ENCODE results near the gene FUS. TPM values are rescaled to one million over a fixed set of nuclear protein-coding genes. Genes with fewer than 3 reads are reported as not detected.

Gene FUS
- total and polyA plus RNA-seq, 9 of the 15 experiments (the other 6 are each of a cell fraction or from before 2014, with no cell fraction given), result 43.9 to 575 (median 87.2) TPM

Small RNA genes lying within 50 kb of the gene (small RNA-seq; reads per million reads assigned to genes)
- gene AC009088.4, result not detected
- gene NDUFA3P6, result not detected

Other genes starting within 250 kb of the FUS start
Only the 7 nearest of the 20 such genes appear.
- 29.1 and 36.4 TPM in 2 replicates for gene BCKDK, start 71.8 kb upstream of the FUS start, total RNA-seq (2014; rRNA removed)
- gene BCKDK, start 71.8 kb upstream of the FUS start, total RNA-seq (2014; rRNA removed; fragmentation: Illumina TruSeq; extraction: Trizol), result 6.0 and 9.0 TPM in 2 replicates
- gene BCKDK, start 71.8 kb upstream of the FUS start, total RNA-seq (2015; rRNA removed; fragmentation: Illumina TruSeq; extraction: Trizol), result 10.8 and 11.7 TPM in 2 replicates
- 33.1 and 34.8 TPM in 2 replicates for gene BCKDK, start 71.8 kb upstream of the FUS start, total RNA-seq (2021)
- gene BCKDK, start 71.8 kb upstream of the FUS start, polyA plus RNA-seq (2011; rRNA removed), result 13.1 and 23.5 TPM in 2 replicates
- 22.4 and 29.2 TPM in 2 replicates for gene BCKDK, start 71.8 kb upstream of the FUS start, polyA plus RNA-seq (2014; fragmentation: Illumina TruSeq; extraction: Trizol)
- gene BCKDK, start 71.8 kb upstream of the FUS start, polyA plus RNA-seq (2014; fragmentation: Nextera tagmentation; extraction: Ambion mirVana), result 1 to 10 TPM in 1 of 2 experiments, under 1 TPM in 1; 0.58 to 1.5 TPM
- 25.1 and 27.1 TPM in 2 replicates for gene BCKDK, start 71.8 kb upstream of the FUS start, polyA plus RNA-seq (2014; rRNA removed)
- 76.4 and 79.5 TPM in 2 replicates for gene KAT8, start 62.5 kb upstream of the FUS start, total RNA-seq (2014; rRNA removed)
- 55.2 and 58.0 TPM in 2 replicates for gene KAT8, start 62.5 kb upstream of the FUS start, total RNA-seq (2014; rRNA removed; fragmentation: Illumina TruSeq; extraction: Trizol)
- gene KAT8, start 62.5 kb upstream of the FUS start, total RNA-seq (2015; rRNA removed; fragmentation: Illumina TruSeq; extraction: Trizol), result 64.7 and 70.0 TPM in 2 replicates
- gene KAT8, start 62.5 kb upstream of the FUS start, total RNA-seq (2021), result 78.8 and 85.4 TPM in 2 replicates
- gene KAT8, start 62.5 kb upstream of the FUS start, polyA plus RNA-seq (2011; rRNA removed), result 97.8 and 98.5 TPM in 2 replicates
- 77.7 and 80.0 TPM in 2 replicates for gene KAT8, start 62.5 kb upstream of the FUS start, polyA plus RNA-seq (2014; fragmentation: Illumina TruSeq; extraction: Trizol)
- gene KAT8, start 62.5 kb upstream of the FUS start, polyA plus RNA-seq (2014; fragmentation: Nextera tagmentation; extraction: Ambion mirVana), result 10 to 100 TPM; 10.0 to 12.3 TPM
- 85.8 and 92.9 TPM in 2 replicates for gene KAT8, start 62.5 kb upstream of the FUS start, polyA plus RNA-seq (2014; rRNA removed)
- 1.7 and 2.4 TPM in 2 replicates for gene PRSS8, start 44.4 kb upstream of the FUS start, total RNA-seq (2014; rRNA removed)
- gene PRSS8, start 44.4 kb upstream of the FUS start, total RNA-seq (2014; rRNA removed; fragmentation: Illumina TruSeq; extraction: Trizol), result 0.32 and 0.69 TPM in 2 replicates
- gene PRSS8, start 44.4 kb upstream of the FUS start, total RNA-seq (2015; rRNA removed; fragmentation: Illumina TruSeq; extraction: Trizol), result 0.72 and 0.83 TPM in 2 replicates
- 3.0 and 3.9 TPM in 2 replicates for gene PRSS8, start 44.4 kb upstream of the FUS start, total RNA-seq (2021)
- gene PRSS8, start 44.4 kb upstream of the FUS start, polyA plus RNA-seq (2011; rRNA removed), result 0.77 and 7.6 TPM in 2 replicates
- gene PRSS8, start 44.4 kb upstream of the FUS start, polyA plus RNA-seq (2014; fragmentation: Illumina TruSeq; extraction: Trizol), result 2.7 and 4.5 TPM in 2 replicates
- under 1 TPM in 1 of 2 experiments, not detected in 1; 0.25 TPM for gene PRSS8, start 44.4 kb upstream of the FUS start, polyA plus RNA-seq (2014; fragmentation: Nextera tagmentation; extraction: Ambion mirVana)
- 3.1 and 6.3 TPM in 2 replicates for gene PRSS8, start 44.4 kb upstream of the FUS start, polyA plus RNA-seq (2014; rRNA removed)
- gene PRSS36, start 30.1 kb upstream of the FUS start, total RNA-seq (2014; rRNA removed), result 0.82 and 1.2 TPM in 2 replicates
- gene PRSS36, start 30.1 kb upstream of the FUS start, total RNA-seq (2014; rRNA removed; fragmentation: Illumina TruSeq; extraction: Trizol), result 0.38 TPM in 1 of 2 replicates, not detected in the other
- 0.36 and 0.68 TPM in 2 replicates for gene PRSS36, start 30.1 kb upstream of the FUS start, total RNA-seq (2015; rRNA removed; fragmentation: Illumina TruSeq; extraction: Trizol)
- gene PRSS36, start 30.1 kb upstream of the FUS start, total RNA-seq (2021), result 0.56 and 1.1 TPM in 2 replicates
- 0.54 and 0.85 TPM in 2 replicates for gene PRSS36, start 30.1 kb upstream of the FUS start, polyA plus RNA-seq (2011; rRNA removed)
- 0.57 and 0.68 TPM in 2 replicates for gene PRSS36, start 30.1 kb upstream of the FUS start, polyA plus RNA-seq (2014; fragmentation: Illumina TruSeq; extraction: Trizol)
- gene PRSS36, start 30.1 kb upstream of the FUS start, polyA plus RNA-seq (2014; fragmentation: Nextera tagmentation; extraction: Ambion mirVana), result under 1 TPM in 1 of 2 experiments, not detected in 1; 0.22 TPM
- 0.09 and 0.45 TPM in 2 replicates for gene PRSS36, start 30.1 kb upstream of the FUS start, polyA plus RNA-seq (2014; rRNA removed)
- gene PYCARD, start 22.6 kb downstream of the FUS start, total RNA-seq (2014; rRNA removed), result 27.7 and 30.4 TPM in 2 replicates
- 3.6 and 4.5 TPM in 2 replicates for gene PYCARD, start 22.6 kb downstream of the FUS start, total RNA-seq (2014; rRNA removed; fragmentation: Illumina TruSeq; extraction: Trizol)
- gene PYCARD, start 22.6 kb downstream of the FUS start, total RNA-seq (2015; rRNA removed; fragmentation: Illumina TruSeq; extraction: Trizol), result 22.9 and 24.3 TPM in 2 replicates
- 15.4 and 16.5 TPM in 2 replicates for gene PYCARD, start 22.6 kb downstream of the FUS start, total RNA-seq (2021)
- gene PYCARD, start 22.6 kb downstream of the FUS start, polyA plus RNA-seq (2011; rRNA removed), result 4.1 and 33.8 TPM in 2 replicates
- gene PYCARD, start 22.6 kb downstream of the FUS start, polyA plus RNA-seq (2014; fragmentation: Illumina TruSeq; extraction: Trizol), result 6.0 and 6.8 TPM in 2 replicates
- gene PYCARD, start 22.6 kb downstream of the FUS start, polyA plus RNA-seq (2014; fragmentation: Nextera tagmentation; extraction: Ambion mirVana), result 1 to 10 TPM; 1.3 to 1.6 TPM
- 25.6 and 28.4 TPM in 2 replicates for gene PYCARD, start 22.6 kb downstream of the FUS start, polyA plus RNA-seq (2014; rRNA removed)
- not detected in 2 replicates for gene TRIM72, start 34.0 kb downstream of the FUS start, total RNA-seq (2014; rRNA removed)
- under 0.01 and 0.03 TPM in 2 replicates for gene TRIM72, start 34.0 kb downstream of the FUS start, total RNA-seq (2014; rRNA removed; fragmentation: Illumina TruSeq; extraction: Trizol)
- gene TRIM72, start 34.0 kb downstream of the FUS start, total RNA-seq (2015; rRNA removed; fragmentation: Illumina TruSeq; extraction: Trizol), result not detected in 2 replicates
- gene TRIM72, start 34.0 kb downstream of the FUS start, total RNA-seq (2021), result not detected in 2 replicates
- 0.01 TPM in 1 of 2 replicates, not detected in the other for gene TRIM72, start 34.0 kb downstream of the FUS start, polyA plus RNA-seq (2011; rRNA removed)
- gene TRIM72, start 34.0 kb downstream of the FUS start, polyA plus RNA-seq (2014; fragmentation: Illumina TruSeq; extraction: Trizol), result not detected in 2 replicates
- not detected for gene TRIM72, start 34.0 kb downstream of the FUS start, polyA plus RNA-seq (2014; fragmentation: Nextera tagmentation; extraction: Ambion mirVana)
- gene TRIM72, start 34.0 kb downstream of the FUS start, polyA plus RNA-seq (2014; rRNA removed), result not detected in 2 replicates
- not detected in 2 replicates for gene PYDC1, start 37.0 kb downstream of the FUS start, total RNA-seq (2014; rRNA removed)
- gene PYDC1, start 37.0 kb downstream of the FUS start, total RNA-seq (2014; rRNA removed; fragmentation: Illumina TruSeq; extraction: Trizol), result not detected in 2 replicates
- gene PYDC1, start 37.0 kb downstream of the FUS start, total RNA-seq (2015; rRNA removed; fragmentation: Illumina TruSeq; extraction: Trizol), result not detected in 2 replicates
- gene PYDC1, start 37.0 kb downstream of the FUS start, total RNA-seq (2021), result not detected in 2 replicates
- not detected in 2 replicates for gene PYDC1, start 37.0 kb downstream of the FUS start, polyA plus RNA-seq (2011; rRNA removed)
- not detected in 2 replicates for gene PYDC1, start 37.0 kb downstream of the FUS start, polyA plus RNA-seq (2014; fragmentation: Illumina TruSeq; extraction: Trizol)
- gene PYDC1, start 37.0 kb downstream of the FUS start, polyA plus RNA-seq (2014; fragmentation: Nextera tagmentation; extraction: Ambion mirVana), result not detected
- not detected in 2 replicates for gene PYDC1, start 37.0 kb downstream of the FUS start, polyA plus RNA-seq (2014; rRNA removed)